Body of pancreas (tissue), 4 donors: ENCODE data around the gene IBA57.

Source experiments
- POLR2A ChIP-seq, 3 donors: fragments of 450-650 bp; IDR thresholded peaks; one replicate each; pipeline ENCODE4 v1.6.1; 2016; ENCODE audit warnings: antibody characterized with exemption in 3 of 3, mild to moderate bottlenecking in 2 of 3
- TF ChIP-seq, protein P1 (sequence below), 7 experiments: fragments of 450-650 bp in 4 of 7; fragments of 200-600 bp in 3 of 7; sonication (generic) in 3 of 7; IDR thresholded peaks; one replicate each; pipeline ENCODE4 v1.5.1; 2016 to 2019; ENCODE audit warnings: antibody characterized with exemption in 7 of 7

DNA sequence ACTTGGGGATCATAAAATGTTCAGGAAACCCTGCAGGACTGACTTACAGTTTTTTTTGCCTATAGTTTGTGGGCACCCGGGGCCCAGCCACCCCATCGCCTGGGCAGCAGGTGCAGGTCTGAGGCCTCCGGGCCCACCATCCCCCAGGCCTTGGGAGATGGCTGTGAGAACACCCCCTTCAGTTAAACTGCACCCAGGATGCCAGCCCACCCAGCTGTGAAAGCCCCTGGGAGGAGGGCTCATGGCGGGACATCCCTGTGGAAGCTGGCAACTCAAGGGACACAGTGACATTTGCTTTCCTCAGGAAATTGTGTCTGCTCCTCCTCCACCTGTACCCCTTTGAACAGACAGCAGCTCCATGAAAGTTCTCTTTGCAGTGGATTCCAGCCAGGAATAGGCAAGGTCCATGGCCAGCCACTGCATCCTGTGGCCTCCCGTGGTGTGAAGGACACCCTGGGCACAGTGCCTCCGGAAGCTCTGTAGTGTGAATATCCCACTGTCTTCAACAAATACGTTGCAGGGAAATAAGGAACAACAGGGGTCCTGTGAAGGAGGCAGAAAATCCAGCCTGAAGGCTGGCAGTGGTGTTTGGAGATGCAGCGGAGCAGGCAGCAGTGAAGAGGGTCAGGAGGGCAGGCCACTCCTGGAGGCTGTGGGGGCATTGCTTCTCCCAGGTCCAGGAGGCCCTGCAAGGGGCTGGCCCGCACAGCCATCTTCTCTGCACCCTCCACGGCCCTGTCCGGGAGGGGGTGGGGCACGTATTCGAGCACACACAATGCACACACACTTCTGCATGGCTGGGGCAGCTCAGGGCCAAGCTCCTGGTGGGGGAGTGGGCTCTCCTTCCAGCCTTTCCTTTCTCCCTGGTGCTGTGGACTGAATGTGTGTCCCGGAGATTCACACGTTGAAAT lies 40.2 kb downstream of the IBA57 start:
- TF ChIP-seq, protein P1, sequence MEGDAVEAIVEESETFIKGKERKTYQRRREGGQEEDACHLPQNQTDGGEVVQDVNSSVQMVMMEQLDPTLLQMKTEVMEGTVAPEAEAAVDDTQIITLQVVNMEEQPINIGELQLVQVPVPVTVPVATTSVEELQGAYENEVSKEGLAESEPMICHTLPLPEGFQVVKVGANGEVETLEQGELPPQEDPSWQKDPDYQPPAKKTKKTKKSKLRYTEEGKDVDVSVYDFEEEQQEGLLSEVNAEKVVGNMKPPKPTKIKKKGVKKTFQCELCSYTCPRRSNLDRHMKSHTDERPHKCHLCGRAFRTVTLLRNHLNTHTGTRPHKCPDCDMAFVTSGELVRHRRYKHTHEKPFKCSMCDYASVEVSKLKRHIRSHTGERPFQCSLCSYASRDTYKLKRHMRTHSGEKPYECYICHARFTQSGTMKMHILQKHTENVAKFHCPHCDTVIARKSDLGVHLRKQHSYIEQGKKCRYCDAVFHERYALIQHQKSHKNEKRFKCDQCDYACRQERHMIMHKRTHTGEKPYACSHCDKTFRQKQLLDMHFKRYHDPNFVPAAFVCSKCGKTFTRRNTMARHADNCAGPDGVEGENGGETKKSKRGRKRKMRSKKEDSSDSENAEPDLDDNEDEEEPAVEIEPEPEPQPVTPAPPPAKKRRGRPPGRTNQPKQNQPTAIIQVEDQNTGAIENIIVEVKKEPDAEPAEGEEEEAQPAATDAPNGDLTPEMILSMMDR (IDR thresholded peaks at IDR 0.05), result no peak
- no peak for TF ChIP-seq POLR2A (IDR thresholded peaks at IDR 0.05)
